HG03439 (cell line): ENCODE results near the gene YIPF5.

ENCODE experiments used
- ATAC-seq: cut with Tn5 transposase; IDR thresholded peaks from one replicate; pipeline ENCODE4 v1.9.1; 2021; ENCODE audit warnings: mild to moderate bottlenecking, moderate library complexity; ENCODE audit not compliant: unreplicated experiment

Gene YIPF5

DNA sequence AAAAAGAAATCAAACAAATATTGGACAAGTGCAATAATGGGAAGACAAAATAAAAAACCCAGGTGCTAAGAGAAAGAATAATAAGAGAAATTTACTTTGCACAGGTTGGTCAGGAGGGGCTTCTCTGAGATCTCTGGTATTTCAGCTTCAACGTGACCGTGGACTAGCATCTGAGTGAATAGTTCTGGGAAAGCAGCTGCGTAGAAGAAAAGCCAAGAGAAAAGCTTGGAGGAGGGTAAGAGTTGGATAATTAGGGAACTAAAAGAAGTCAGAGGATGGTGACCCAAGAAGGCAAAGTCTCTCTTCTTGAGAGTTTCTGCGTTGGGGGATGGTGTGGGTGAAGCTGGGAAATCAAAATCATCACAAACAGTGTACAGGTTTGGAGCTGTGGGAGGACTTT, 41.6 kb downstream of the YIPF5 start:
- no peak for ATAC-seq

DNA sequence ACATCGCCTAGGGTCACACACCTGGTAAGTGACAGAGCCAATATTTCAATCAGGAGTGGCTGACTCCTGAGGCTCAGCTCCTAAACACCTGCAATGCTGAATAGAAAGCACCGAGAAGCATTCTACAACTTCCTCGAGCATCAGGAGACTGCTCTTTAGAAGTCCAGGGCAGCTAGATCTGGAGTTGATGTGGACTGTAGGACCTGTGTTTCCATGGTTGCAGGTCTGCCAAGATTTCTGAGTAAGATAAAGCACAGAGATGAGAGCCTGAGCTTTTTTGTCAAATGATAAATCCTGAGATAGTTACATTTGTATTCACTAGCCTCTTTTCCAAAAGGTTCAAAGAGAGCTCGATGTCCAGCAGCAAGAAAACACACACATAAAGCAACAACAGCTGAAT, 43.8 kb downstream of the YIPF5 start:
- no peak for ATAC-seq

DNA sequence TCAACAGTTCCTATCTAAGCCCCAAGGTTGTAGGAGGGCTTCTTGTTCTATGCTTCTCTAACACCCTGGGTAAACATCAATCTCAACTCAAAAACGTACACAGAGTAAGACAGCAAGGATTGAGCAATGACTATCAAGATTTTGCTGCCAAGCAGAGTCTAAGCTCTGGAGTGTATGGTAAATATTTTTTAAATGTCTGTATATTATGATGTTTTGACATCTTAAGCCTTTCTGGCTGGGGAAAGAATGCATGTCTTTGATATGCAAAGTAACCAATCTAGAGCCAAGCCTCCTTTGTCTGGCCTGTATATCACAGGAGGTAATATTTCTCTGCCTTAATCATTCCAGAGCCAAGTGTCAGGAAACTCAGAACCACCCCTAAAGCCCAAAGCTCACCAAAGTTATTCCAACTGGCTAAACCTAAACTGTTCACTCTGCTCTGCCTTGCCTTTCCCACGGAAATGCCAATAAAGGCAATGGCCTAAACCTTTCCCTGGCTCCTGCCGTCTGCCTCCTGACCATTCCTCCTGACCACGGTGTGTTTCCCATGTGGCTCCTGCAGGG, 45.2 kb downstream of the YIPF5 start:
- ATAC-seq = no peak

DNA sequence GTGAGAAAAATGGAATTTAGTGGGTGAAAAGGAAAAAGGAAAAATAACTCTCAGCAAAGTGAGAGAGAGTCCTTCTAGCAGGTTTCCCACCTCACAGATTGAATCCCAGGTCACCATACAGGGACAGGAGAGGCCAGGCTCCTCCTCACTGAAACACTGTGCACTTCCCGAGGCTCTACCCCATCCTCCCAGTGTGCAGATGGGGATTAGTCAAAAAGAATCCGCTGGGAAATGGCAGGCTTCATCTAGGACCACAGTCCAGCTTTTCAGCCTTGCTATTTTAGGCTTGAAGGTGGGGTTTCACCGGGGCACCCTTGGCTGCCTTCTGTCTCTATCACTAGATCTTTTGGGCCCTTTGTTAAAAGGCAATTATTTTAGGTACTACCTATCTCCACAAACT, 47.8 kb downstream of the YIPF5 start:
- ATAC-seq = no peak

DNA sequence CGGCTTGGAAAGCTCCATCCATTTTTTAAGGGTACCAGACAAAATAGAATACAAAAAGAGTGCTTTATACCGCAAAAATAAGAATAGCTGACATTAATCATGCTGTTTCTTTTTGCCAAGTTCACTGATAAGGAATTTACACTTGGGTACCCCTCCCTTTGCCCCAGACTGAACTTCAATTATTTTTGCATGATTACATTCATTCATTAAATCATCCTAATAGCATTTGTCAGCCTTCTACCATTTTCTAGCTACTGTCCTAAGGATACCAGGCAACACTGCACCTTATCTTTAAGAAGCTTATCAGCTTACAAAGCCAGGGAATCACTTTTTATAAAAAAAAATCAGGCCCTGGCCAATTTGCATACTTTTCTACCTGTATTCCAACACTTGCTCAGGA, 48.4 kb downstream of the YIPF5 start:
- no peak for ATAC-seq

DNA sequence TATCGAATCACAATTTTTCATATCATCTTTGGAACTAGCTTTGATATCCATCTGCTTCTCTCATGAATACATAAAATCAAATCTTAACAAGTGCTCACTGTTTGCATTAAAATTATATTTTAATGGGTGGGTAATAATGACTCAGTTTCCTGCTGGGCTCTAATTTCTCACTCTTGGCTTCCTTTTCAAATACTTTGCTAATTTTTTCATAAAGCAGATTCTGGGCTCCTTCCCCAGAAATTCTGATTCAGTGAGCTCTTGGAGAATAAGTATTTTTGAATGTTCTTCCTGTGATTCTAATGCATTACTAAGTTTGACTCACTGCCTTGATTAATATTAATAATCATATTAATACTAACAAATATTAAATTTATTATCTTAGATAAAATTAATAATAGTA, 48.9 kb downstream of the YIPF5 start:
- ATAC-seq = no peak

DNA sequence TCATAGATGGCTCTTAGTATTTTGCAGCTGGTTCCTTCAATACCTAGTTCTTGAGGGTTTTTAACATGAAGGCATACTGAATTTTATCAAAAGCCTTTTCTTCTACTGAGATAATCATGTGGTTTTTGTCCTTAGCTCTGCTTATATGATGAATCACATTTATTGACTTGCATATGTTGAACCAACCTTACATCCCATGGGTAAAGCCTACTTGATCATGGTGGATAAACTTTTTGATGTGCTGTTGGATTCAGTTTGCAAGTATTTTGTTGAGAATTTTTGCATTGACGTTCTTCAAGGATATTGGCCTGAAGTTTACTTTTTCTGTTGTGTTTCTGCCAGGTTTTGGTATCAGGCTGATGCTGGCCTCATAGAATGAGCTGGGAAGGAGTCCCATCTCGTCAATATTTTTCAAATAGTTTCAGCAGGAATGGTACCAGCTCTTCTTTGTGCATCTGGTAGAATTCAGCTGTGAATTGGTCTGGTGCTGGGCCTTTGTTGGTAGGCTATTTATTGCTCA, 49.7 kb downstream of the YIPF5 start:
- no peak for ATAC-seq

- no peak for ATAC-seq
These were observed 53.0 kb downstream of the YIPF5 start for GRCh38 chr5:144117412-144117811.

DNA sequence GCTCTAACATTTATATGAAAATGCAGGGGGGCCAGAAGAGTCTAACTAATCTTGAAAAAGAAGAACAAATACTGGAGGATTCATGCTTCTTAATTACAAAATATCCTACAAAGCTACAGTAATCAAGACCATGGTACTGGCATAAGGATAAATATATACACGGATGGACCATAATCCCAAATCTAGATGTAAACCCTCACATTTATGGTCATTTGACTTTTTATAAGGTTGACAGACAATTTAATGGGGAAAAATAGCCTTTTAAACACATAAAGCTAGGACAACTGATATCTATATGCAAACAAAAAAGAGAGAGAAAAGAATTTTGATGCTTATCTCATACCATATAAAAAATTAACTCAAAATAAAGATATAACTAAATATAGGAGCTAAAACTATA, 55.9 kb downstream of the YIPF5 start:
- ATAC-seq = no peak
